AG09319 (cell line): ENCODE results near the gene PCDH9.

ENCODE experiments used
- DNase-seq: peaks from one replicate; pipeline ENCODE4 v3.0.0-alpha.2; 2010; ENCODE audit warnings: low read depth; ENCODE audit errors: extremely low read depth
- TF ChIP-seq, protein P1 (sequence below): IDR thresholded peaks from 2 replicates; pipeline ENCODE4 v1.5.1; 2011; ENCODE audit warnings: low read depth, mild to moderate bottlenecking, inconsistent platforms, low read length, moderate library complexity

PCDH9 gene

DNA sequence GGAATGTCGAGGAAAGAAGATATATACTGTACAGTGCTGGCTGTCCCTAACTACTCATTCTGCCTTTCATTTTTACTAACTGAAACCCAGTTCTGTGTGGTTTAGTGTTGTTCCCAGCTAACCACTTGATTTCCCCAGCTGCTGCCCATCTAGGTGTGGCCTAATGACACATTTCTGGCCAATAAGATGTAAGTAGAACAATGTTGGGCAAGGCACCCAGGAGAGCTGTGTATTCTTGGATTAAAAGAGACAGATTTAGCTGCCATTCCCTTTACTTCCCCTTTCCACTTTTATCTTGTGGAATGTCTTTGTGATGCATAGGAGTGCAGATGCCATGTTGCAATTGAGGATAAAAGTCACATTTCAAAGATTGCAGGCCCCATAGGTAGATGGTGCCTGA lies 28.3 kb upstream of the PCDH9 start:
- no peak for DNase-seq

DNA sequence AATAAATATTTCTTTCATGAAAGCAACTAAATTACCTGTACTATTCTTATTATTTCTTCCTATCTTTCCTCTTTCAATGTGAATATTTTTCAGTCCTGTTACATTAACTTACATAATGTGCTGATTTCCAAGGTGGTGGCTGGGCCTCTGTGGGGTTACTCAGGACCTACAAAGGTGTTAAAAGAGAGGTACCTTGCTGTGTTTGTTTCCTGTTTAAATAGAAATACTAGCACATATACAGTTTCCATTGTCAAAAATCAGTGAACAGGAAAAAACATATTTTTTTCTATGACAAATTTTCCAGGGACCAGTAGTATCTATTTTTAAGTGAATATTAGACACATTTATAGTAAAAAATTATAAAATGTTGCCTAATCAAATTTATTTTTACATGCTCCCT lies 8.7 kb upstream of the PCDH9 start:
- TF ChIP-seq, protein P1, sequence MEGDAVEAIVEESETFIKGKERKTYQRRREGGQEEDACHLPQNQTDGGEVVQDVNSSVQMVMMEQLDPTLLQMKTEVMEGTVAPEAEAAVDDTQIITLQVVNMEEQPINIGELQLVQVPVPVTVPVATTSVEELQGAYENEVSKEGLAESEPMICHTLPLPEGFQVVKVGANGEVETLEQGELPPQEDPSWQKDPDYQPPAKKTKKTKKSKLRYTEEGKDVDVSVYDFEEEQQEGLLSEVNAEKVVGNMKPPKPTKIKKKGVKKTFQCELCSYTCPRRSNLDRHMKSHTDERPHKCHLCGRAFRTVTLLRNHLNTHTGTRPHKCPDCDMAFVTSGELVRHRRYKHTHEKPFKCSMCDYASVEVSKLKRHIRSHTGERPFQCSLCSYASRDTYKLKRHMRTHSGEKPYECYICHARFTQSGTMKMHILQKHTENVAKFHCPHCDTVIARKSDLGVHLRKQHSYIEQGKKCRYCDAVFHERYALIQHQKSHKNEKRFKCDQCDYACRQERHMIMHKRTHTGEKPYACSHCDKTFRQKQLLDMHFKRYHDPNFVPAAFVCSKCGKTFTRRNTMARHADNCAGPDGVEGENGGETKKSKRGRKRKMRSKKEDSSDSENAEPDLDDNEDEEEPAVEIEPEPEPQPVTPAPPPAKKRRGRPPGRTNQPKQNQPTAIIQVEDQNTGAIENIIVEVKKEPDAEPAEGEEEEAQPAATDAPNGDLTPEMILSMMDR: no peak
- no peak for DNase-seq

More for the DNA sequence above, 28.3 kb upstream of the PCDH9 start:
- TF ChIP-seq, protein P1: no peak

GRCh38 chr13:67238277-67238859 lies 8.2 kb upstream of the PCDH9 start:
- TF ChIP-seq, protein P1: peak; percentile 56
- DNase-seq: no peak

DNA sequence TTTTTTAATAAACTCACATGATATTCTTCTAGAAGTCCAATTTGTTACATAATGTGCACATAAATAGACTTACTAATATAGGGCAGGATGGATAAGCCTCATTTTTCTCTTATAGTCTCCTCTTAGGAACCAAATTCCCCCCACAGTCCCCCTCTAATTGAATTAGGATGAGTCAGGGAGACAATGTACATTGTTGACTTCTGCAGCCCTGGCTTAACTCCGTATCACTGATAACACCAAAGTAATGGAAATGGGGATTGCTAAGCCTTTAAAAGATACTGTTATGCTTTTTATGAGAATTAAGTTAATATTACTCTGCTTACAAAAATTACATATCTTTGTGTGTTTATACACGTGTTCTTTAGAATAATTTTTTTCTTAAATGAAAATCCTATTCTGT lies 5.1 kb upstream of the PCDH9 start:
- no peak for DNase-seq
- TF ChIP-seq, protein P1: no peak

- no peak for DNase-seq
- TF ChIP-seq, protein P1: no peak
These were observed 2.2 kb upstream of the PCDH9 start for GRCh38 chr13:67232384-67232783.

- TF ChIP-seq, protein P1: no peak
- DNase-seq: peak; percentile 7
These were observed 1.3 kb upstream of the PCDH9 start for GRCh38 chr13:67231289-67232000.
